ENCODE results near the gene RCAN3.
A peak's percentile ranks its signal among the peaks of the same experiment; 100 is the strongest.
"Not testable (repeated sequence)": the region's sequence is repeated elsewhere in the genome, so short reads cannot be mapped to it uniquely, and the experiment has no call there.

RCAN3 gene

GRCh38 chr1:24486331-24487065, 16.1 kb upstream of the RCAN3 start:
- no peak for DNase-seq

DNA sequence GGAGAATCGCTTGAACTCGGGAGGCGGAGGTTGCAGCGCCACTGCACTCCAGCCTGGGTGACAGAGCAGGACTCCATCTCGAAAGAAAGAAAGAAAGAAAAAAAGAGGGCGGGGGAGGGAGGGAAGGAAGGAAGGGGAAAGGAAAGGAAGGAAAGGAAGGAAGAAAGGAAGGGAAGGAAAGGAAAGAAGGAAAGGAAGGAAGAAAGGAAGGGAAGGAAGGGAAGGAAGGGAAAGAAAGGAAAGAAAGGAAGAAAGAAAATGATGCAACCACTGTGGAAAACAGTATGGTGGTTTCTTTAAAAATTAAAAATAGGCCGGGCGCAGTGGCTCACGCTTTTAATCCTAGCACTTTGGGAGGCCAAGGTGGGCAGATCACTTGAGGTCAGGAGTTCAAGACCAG, 15.2 kb upstream of the RCAN3 start:
- no peak for DNase-seq

GRCh38 chr1:24488159-24488558, 14.5 kb upstream of the RCAN3 start:
- not testable (repeated sequence) for DNase-seq

DNA sequence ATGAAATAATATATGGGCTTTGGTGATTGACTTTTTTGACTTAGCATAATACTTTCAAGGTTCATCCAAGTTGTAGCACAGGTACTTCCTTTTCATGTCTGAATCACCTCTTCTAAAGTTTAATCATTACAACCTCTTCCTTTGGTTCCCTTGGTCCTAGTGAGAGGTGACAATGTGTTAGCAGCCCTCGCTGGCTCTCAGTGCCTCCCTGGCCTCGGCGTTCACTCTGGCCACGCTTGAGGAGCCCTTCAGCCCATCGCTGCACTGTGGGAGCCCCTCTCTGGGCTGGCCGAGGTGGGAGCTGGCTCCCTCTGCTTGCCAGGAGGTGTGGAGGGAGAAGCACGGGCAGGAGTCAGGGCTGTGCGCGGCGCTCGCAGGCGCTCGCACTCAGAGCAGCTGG, 13.0 kb upstream of the RCAN3 start:
- DNase-seq: no peak

DNA sequence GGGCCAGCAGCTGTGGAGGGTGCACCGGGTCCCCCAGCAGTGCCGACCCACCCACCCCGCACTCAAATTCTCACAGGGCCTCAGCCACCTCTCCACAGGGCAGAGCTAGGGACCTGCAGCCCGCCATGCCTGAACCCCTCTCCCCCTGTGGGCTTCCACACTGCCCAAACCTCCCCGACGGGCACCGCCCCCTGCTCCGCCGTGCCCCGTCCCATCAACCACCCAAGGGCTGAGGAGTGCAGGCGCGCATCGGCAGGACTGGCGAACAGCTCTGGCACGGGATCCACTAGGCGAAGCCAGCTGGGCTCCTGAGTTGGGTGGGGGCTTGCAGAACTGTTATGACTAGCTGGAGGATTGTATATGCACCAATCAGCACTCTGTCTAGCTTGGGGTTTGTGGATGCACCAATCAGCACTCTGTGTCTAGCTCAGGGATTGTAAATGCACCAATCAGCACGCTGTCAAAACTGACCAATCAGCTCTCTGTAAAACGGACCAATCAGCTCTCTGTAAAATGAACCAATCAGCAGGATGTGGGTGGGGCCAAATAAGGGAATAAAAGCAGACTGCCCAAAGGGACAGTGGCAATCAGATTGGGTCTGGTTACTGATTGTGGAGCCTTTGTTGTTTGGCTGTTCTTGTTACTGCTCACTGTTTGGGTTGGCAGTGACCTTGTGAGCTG, 12.4 kb upstream of the RCAN3 start:
- DNase-seq: no peak

- DNase-seq: no peak
Observed at GRCh38 chr1:24491577-24492360, 10.9 kb upstream of the RCAN3 start.

DNA sequence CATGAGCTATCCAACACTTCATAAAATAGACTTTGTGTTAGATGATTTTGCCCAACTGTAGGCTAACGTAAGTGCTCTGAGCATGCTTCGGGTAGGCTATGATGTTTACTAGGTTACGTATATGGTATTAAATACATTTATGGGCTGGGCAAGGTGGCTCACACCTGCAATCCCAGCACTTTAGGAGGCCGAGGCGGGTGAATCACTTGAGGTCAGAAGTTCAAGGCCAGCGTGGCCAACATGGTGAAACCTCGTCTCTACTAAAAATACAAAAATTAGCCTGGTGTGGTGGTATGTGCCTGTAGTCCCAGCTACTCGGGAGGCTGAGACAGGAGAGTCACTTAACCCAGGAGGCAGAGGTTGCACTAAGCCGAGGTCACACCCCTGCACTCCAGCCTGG, 9.7 kb upstream of the RCAN3 start:
- DNase-seq: not testable (repeated sequence)

- DNase-seq: no peak
Observed at GRCh38 chr1:24493785-24494184, 8.9 kb upstream of the RCAN3 start.

DNA sequence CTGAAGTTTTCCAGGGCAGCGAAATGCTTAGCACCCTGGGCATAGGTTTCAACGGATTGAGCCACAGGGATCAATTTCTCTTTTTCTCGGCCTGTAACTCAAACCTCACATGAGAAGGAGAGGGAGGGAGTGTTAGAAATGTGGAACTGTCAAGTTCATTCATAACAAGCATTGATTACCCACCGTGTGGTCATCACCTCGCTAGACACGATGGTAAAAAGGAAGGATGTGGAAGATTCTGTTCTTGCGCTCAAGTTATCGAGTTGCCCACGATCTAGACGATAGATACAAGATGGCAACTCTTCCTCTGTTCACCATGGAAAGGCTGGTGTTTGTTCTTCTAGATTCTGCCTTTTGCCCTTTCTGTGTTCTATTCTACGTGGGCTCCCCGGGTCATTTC, 4.0 kb upstream of the RCAN3 start:
- no peak for DNase-seq

DNA sequence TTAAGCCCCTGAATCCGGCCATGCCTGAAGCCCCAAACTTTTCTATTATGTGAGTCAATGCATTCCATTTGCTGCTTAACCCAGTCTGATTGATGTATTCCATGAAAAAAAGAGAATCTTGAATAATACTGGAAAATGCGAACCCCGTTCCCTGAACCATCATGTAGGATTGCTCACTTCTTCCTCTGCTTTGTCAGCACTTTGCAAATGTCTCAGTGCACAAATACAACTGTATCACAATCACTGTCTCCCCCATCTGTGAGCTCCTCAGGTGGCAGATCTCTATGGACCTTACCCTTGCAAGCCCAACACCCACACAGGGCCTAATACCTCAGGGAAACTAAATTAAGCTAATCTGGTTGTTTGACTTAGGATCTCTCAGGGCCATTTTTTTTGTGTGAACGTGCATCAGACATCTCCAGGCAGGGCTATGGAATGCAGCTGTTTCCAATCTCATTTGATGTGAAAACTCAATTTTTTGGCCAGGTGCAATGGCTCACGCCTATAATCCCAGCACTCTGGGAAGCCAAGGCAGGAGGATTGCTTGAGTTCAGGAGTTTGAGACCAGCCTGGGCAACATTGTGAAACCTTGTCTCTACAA, 2.1 kb upstream of the RCAN3 start:
- DNase-seq: no peak

- DNase-seq: no peak
Observed at GRCh38 chr1:24501371-24502064, 1.1 kb upstream of the RCAN3 start.

DNA sequence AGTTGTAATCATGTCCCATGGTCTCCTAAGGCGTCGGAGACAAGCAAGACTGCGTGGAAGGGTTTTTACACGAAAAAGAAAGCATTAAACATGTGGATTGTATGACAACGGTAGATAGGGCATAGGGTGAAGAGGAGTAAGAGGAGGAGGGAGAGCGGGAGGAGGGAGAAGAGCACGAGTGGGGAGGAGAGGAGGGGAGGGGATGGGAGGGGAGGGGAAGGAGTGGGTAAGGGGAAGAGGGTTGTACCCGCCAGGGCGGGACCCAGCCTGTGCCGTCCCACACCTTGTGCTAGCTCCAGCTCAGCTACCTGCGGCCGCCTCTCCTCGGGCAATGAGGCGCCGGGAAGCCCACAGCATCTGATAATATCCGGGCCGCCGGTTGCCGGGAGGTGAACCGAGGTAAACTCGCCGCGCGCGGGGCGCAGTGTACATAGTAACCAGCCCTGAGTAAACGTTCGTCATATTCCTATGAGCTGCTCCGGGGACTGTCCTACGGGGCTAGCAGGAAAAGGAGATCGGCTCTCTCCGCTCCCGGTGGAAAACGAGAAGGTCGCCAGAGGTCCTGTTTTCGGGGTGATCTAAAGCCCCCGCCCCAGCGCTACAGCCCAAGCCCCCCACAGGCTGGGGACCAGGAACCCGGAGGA, 449 bp upstream of the RCAN3 start:
- peak; percentile 77 for DNase-seq

GRCh38 chr1:24503059-24503751, 569 bp downstream of the RCAN3 start:
- no peak for DNase-seq

DNA sequence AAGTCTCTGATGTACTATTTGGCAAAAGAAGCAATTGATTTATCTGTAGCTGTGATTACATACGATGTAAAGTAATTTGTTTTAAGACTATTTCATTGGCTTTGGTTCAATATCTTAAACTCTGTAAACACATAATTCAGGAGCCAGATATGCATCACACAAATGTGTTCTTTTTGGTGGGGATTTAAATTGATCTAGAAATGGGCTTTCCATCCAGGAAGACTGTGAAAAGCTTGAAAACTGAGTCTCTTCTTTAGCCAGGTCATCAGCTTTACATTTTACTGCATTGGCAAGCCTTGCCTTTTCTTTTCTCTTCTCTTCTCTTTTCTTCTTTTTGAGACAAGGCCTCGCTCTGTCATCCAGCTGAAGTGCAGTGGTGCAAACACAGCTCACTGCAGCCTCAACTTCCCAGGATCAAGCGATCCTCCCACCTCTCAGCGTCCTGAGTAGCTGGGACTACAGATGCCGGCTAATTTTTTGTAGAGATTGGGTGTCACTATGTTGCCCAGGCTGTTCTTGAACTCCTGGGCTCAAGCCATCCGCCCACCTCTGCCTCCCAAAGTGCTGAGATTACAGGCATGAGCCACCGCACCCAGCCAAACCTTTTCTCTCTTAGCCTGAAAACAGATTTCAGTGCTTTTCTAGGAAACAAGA, 1.4 kb downstream of the RCAN3 start:
- DNase-seq: no peak

- DNase-seq: no peak
Observed at GRCh38 chr1:24504560-24504959, 1.9 kb downstream of the RCAN3 start.

- no peak for DNase-seq
Observed at GRCh38 chr1:24505816-24506215, 3.2 kb downstream of the RCAN3 start.

- DNase-seq: no peak
Observed at GRCh38 chr1:24506691-24507381, 4.2 kb downstream of the RCAN3 start.

DNA sequence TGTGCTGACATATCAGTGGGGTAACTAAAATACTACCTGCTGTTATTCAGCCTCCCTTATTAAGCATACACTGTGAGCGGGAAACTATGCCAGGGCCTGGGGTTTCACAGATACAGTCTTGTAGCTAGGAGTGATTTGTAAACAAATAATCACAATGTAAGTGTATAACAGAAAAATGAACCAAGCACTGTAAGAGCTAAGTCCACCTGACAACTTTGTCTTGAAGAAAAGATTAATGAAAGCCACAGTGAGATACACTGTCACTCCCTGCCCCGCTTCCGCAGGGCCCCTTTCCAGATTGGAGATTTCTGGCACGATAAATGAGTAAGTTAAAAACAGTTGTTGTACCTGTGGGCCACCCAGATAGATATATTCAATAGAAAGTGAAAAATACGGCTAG, 4.8 kb downstream of the RCAN3 start:
- DNase-seq: no peak

- no peak for DNase-seq
Observed at GRCh38 chr1:24508911-24509310, 6.3 kb downstream of the RCAN3 start.

- no peak for DNase-seq
Observed at GRCh38 chr1:24513706-24514105, 11.1 kb downstream of the RCAN3 start.

DNA sequence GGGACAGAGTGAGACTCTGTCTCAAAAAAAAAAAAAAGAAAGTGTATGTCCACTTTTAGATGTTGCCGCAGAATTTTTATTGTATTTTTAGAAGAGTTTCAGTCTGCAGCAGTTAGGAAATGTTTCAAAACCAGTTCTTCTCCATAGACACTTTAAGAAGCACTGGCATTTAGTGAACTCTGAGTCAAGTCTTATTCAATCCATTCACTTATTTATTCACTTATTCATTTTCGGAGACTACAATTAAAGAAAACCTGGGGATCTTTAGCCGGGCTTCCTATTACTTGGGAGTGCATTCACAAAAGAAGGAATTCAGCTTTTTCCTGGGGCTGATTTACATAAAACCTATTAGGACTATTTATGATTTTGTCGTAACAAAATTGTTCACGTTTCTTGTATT, 12.3 kb downstream of the RCAN3 start:
- no peak for DNase-seq
